ENCODE measurements around the gene FOXJ1.

DNA sequence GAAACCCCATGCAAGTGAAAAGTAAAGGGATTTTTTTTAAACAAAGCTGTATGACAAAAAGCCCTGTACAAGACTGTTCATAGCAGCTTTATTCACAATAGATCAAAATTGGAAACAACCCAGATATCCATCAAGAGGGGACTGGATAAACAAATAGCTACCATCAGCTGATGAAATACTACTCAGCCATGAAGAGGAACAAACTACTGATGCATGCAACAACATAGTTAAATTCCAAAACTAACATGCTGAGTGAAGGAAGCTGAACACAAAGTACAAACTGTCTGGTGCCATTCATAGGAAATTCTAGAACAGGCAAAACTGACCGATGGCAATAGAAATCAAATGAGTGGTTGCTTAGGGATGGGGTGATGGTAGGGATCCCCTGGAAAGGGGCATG lies 15.1 kb downstream of the FOXJ1 start:
- TF ChIP-seq POLR2A (IDR thresholded peaks at IDR 0.05; ENCODE audit: low read depth, low read length) (no peak), CEBPB (IDR thresholded peaks at IDR 0.05; ENCODE audit: low read depth, low read length) (no peak), RAD21 (IDR thresholded peaks at IDR 0.05; ENCODE audit: low read length) (no peak), MXI1 (IDR thresholded peaks at IDR 0.05; ENCODE audit: borderline replicate concordance, low read depth, low read length) (no peak)
- TF ChIP-seq, protein P1, sequence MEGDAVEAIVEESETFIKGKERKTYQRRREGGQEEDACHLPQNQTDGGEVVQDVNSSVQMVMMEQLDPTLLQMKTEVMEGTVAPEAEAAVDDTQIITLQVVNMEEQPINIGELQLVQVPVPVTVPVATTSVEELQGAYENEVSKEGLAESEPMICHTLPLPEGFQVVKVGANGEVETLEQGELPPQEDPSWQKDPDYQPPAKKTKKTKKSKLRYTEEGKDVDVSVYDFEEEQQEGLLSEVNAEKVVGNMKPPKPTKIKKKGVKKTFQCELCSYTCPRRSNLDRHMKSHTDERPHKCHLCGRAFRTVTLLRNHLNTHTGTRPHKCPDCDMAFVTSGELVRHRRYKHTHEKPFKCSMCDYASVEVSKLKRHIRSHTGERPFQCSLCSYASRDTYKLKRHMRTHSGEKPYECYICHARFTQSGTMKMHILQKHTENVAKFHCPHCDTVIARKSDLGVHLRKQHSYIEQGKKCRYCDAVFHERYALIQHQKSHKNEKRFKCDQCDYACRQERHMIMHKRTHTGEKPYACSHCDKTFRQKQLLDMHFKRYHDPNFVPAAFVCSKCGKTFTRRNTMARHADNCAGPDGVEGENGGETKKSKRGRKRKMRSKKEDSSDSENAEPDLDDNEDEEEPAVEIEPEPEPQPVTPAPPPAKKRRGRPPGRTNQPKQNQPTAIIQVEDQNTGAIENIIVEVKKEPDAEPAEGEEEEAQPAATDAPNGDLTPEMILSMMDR (conservative IDR thresholded peaks at IDR 0.05; ENCODE audit: low read depth, low read length): no peak

Data from IMR-90 (cell line).